H1 (cell line): ENCODE results near the gene JOSD1. TPM values are rescaled to one million over a fixed set of nuclear protein-coding genes. Genes with fewer than 3 reads are reported as not detected.

Experiments
- CTCF ChIA-PET: fragments of 300-600 bp; sonication (Branson Sonifier 250); formaldehyde crosslinking; loops from one replicate; lab custom pipeline; 2021; ENCODE audit not compliant: partially characterized antibody; lab: Charles Lee
- POLR2A ChIA-PET: fragments of 300-600 bp; sonication (Branson Sonifier 250); formaldehyde crosslinking; loops from one replicate; lab custom pipeline; 2021; ENCODE audit warnings: inconsistent platforms; ENCODE audit not compliant: partially characterized antibody; lab: Charles Lee
- DNase-seq, 2 experiments: peaks; one replicate each; pipeline versions ENCODE4 v3.0.0 to v3.0.0-alpha.2; 2010 to 2022; ENCODE audit warnings: low spot score in 2 of 2, low read depth in 1 of 2, mixed read lengths in 1 of 2
- FAIRE-seq: peaks from 2 replicates; lab custom pipeline; 2011; peaks lifted over from hg19 to GRCh38; lab: Jason Lieb, UNC
- H2AFZ ChIP-seq: 2 replicates; pipeline ENCODE4 v1.8.1; 2012; ENCODE audit warnings: low read length, inconsistent platforms
- H2AK5ac ChIP-seq: 2 replicates; pipeline ENCODE4 v1.6.1; 2013; ENCODE audit warnings: low read depth, low read length
- H2BK120ac ChIP-seq: replicated peaks from 2 replicates; pipeline ENCODE3; 2013; ENCODE audit warnings: low read depth, low read length, inconsistent platforms
- H2BK12ac ChIP-seq: 2 replicates; pipeline ENCODE4 v1.6.1; 2013; ENCODE audit warnings: low read depth, low read length
- H2BK15ac ChIP-seq: 2 replicates; pipeline ENCODE4 v1.6.1; 2013; ENCODE audit warnings: low read length
- H2BK20ac ChIP-seq: 2 replicates; pipeline ENCODE4 v1.6.1; 2013; ENCODE audit warnings: low read length
- H2BK5ac ChIP-seq: 2 replicates; pipeline ENCODE4 v1.6.1; 2013; ENCODE audit warnings: low read depth, low read length
- H3K14ac ChIP-seq: 2 replicates; pipeline ENCODE4 v1.6.1; 2013; ENCODE audit warnings: inconsistent platforms; ENCODE audit not compliant: insufficient read length
- H3K18ac ChIP-seq: 2 replicates; pipeline ENCODE4 v1.6.1; 2013; ENCODE audit warnings: low read length; ENCODE audit errors: extremely low read depth
- H3K23ac ChIP-seq: 2 replicates; pipeline ENCODE4 v1.6.1; 2013; ENCODE audit warnings: inconsistent platforms; ENCODE audit not compliant: insufficient read length
- H3K23me2 ChIP-seq: 2 replicates; pipeline ENCODE4 v1.6.1; 2013; ENCODE audit warnings: low read depth, low read length
- H3K27ac ChIP-seq: 2 replicates; pipeline ENCODE4 v1.6.1; 2011; ENCODE audit warnings: low read depth, low read length, inconsistent platforms
- H3K27me3 ChIP-seq, 4 experiments: replicated peaks in 1 of 4; 1 replicate in 1 of 4; 2 replicates in 3 of 4; pipeline versions ENCODE4 v1.6.1 to v1.8.1; 2011 to 2013; ENCODE audit warnings: low read length in 3 of 4, mild to moderate bottlenecking in 3 of 4, inconsistent platforms in 2 of 4, mixed read lengths in 2 of 4, moderate library complexity in 1 of 4; ENCODE audit not compliant: control insufficient read depth in 3 of 4, insufficient read depth in 3 of 4; ENCODE audit errors: extremely low read depth in 1 of 4
- H3K36me3 ChIP-seq, 4 experiments: 2 replicates each; pipeline versions ENCODE4 v1.6.1 to v1.8.1; 2011 to 2013; ENCODE audit warnings: mild to moderate bottlenecking in 4 of 4, low read length in 3 of 4, moderate library complexity in 2 of 4, control low read depth in 1 of 4, inconsistent platforms in 1 of 4; ENCODE audit not compliant: insufficient read depth in 4 of 4, control insufficient read depth in 2 of 4
- H3K4ac ChIP-seq: replicated peaks from 2 replicates; pipeline ENCODE3; 2013; ENCODE audit warnings: low read length, low read depth, mixed read lengths, inconsistent platforms; ENCODE audit not compliant: insufficient read length
- H3K4me1 ChIP-seq, 4 experiments: replicated peaks in 1 of 4; 1 replicate in 1 of 4; 2 replicates in 3 of 4; pipeline versions ENCODE4 v1.6.1 to v1.8.1; 2011 to 2013; ENCODE audit warnings: low read length in 3 of 4, inconsistent platforms in 2 of 4, mixed read lengths in 1 of 4; ENCODE audit not compliant: insufficient read depth in 4 of 4, control insufficient read depth in 3 of 4
- H3K4me2 ChIP-seq, 2 experiments: 2 replicates each; pipeline versions ENCODE4 v1.6.1 to v1.8.1; 2011 to 2013; ENCODE audit warnings: low read depth in 2 of 2, low read length in 2 of 2, control low read depth in 1 of 2, inconsistent platforms in 1 of 2, mild to moderate bottlenecking in 1 of 2; ENCODE audit not compliant: insufficient read depth in 1 of 2
- H3K4me3 ChIP-seq, 4 experiments: fragments of 200-600, 300-600 bp in 1 of 4; sonication (generic), shearing (Covaris generic), sonication (Bioruptor Twin) in 1 of 4; 2 replicates each; pipeline versions ENCODE4 v1.5.1 to v1.8.1; 2011 to 2016; ENCODE audit warnings: low read length in 4 of 4, low read depth in 3 of 4, control low read depth in 2 of 4, inconsistent platforms in 2 of 4, mild to moderate bottlenecking in 2 of 4, mixed read lengths in 1 of 4, moderate library complexity in 1 of 4; ENCODE audit not compliant: insufficient read depth in 2 of 4; ENCODE audit errors: extremely low read depth in 1 of 4
- H3K56ac ChIP-seq: replicated peaks from 2 replicates; pipeline ENCODE3; 2013; ENCODE audit warnings: low read depth, mild to moderate bottlenecking, mixed read lengths, low read length, inconsistent platforms; ENCODE audit not compliant: insufficient read length
- H3K79me1 ChIP-seq: 2 replicates; pipeline ENCODE4 v1.6.1; 2013; ENCODE audit warnings: low read depth, low read length, control low read depth
- H3K79me2 ChIP-seq, 2 experiments: 2 replicates each; pipeline versions ENCODE4 v1.6.1 to v1.8.1; 2012 to 2013; ENCODE audit warnings: low read length in 2 of 2, mild to moderate bottlenecking in 2 of 2, inconsistent platforms in 1 of 2; ENCODE audit not compliant: insufficient read depth in 2 of 2, control insufficient read depth in 1 of 2
- H3K9ac ChIP-seq, 4 experiments: replicated peaks in 1 of 4; 1 replicate in 1 of 4; 2 replicates in 3 of 4; pipeline versions ENCODE4 v1.6.1 to v1.8.1; 2011 to 2013; ENCODE audit warnings: low read depth in 3 of 4, low read length in 3 of 4, control low read depth in 2 of 4, mild to moderate bottlenecking in 2 of 4, moderate library complexity in 2 of 4, inconsistent platforms in 1 of 4; ENCODE audit errors: extremely low read depth in 1 of 4
- H3K9me3 ChIP-seq, 2 experiments: 2 replicates each; pipeline versions ENCODE4 v1.6.1 to v1.8.1; 2012 to 2013; ENCODE audit warnings: mild to moderate bottlenecking in 2 of 2, moderate library complexity in 2 of 2, control low read depth in 1 of 2, inconsistent platforms in 1 of 2, low read depth in 1 of 2, low read length in 1 of 2, mixed read lengths in 1 of 2; ENCODE audit not compliant: insufficient read depth in 2 of 2
- H4K20me1 ChIP-seq, 2 experiments: replicated peaks in 1 of 2; 2 replicates each; pipeline versions ENCODE3 to v1.8.1; 2011 to 2013; ENCODE audit warnings: inconsistent platforms in 2 of 2, low read length in 2 of 2, mild to moderate bottlenecking in 1 of 2; ENCODE audit not compliant: insufficient read depth in 2 of 2, control insufficient read depth in 1 of 2
- H4K5ac ChIP-seq: 2 replicates; pipeline ENCODE4 v1.6.1; 2013; ENCODE audit warnings: low read length, low read depth, mixed read lengths, inconsistent platforms; ENCODE audit not compliant: insufficient read length
- H4K8ac ChIP-seq: 2 replicates; pipeline ENCODE4 v1.8.0; 2013; ENCODE audit warnings: mild to moderate bottlenecking, moderate library complexity, low read length, inconsistent platforms; ENCODE audit not compliant: insufficient read depth; ENCODE audit errors: extremely low read depth
- H4K91ac ChIP-seq: replicated peaks from 2 replicates; pipeline ENCODE3; 2013; ENCODE audit warnings: low read length, mixed read lengths, inconsistent platforms; ENCODE audit not compliant: insufficient read length
- ATF2 ChIP-seq: IDR thresholded peaks from 2 replicates; pipeline ENCODE4 v1.6.1; 2012; ENCODE audit warnings: low read length, inconsistent platforms
- CTBP2 ChIP-seq: IDR thresholded peaks from 2 replicates; pipeline ENCODE4 v1.7.0; 2011; ENCODE audit warnings: borderline replicate concordance, mild to moderate bottlenecking, moderate library complexity, mixed read lengths, low read length; ENCODE audit not compliant: insufficient read depth, insufficient read length
- EGR1 ChIP-seq: IDR thresholded peaks from 2 replicates; pipeline ENCODE4 v1.6.1; 2011; ENCODE audit warnings: low read depth, low read length, borderline replicate concordance
- GTF2F1 ChIP-seq: IDR thresholded peaks from 2 replicates; pipeline ENCODE4 v1.6.1; 2012; ENCODE audit warnings: low read depth, low read length, improper control_type of control experiment, borderline replicate concordance
- JUND ChIP-seq: IDR thresholded peaks from 2 replicates; pipeline ENCODE4 v1.6.1; 2011; ENCODE audit warnings: mild to moderate bottlenecking, improper control_type of control experiment, low read length
- KDM1A ChIP-seq: fragments of 200-600, 300-600 bp; sonication (generic); IDR thresholded peaks from 2 replicates; pipeline ENCODE4 v1.7.1; 2016; ENCODE audit warnings: mild to moderate bottlenecking, low read length, borderline replicate concordance
- RNF2 ChIP-seq: fragments of 200-900, 300-1000 bp; sonication (generic); IDR thresholded peaks from 2 replicates; pipeline ENCODE4 v1.7.1; 2016; ENCODE audit warnings: borderline replicate concordance, low read depth, mild to moderate bottlenecking, antibody characterized with exemption, low read length; ENCODE audit not compliant: poor library complexity, severe bottlenecking; ENCODE audit errors: missing control alignments
- SRF ChIP-seq: IDR thresholded peaks from 2 replicates; pipeline ENCODE4 v1.6.1; 2011; ENCODE audit warnings: mild to moderate bottlenecking, low read depth, low read length, moderate library complexity
- TBP ChIP-seq: IDR thresholded peaks from 2 replicates; pipeline ENCODE4 v1.6.1; 2011; ENCODE audit warnings: low read depth, low read length, improper control_type of control experiment
- USF2 ChIP-seq: IDR thresholded peaks from 2 replicates; pipeline ENCODE4 v1.6.1; 2011; ENCODE audit warnings: low read length, improper control_type of control experiment
- WGBS, 2 experiments: shearing (Covaris generic) in 1 of 2; methylation state at CpG; one replicate each; pipeline versions ENCODE4 v1.1.6 to v1.1.7; 2013 to 2015; ENCODE audit warnings: low lambda C conversion rate in 2 of 2, mixed read lengths in 2 of 2, inconsistent platforms in 1 of 2, low coverage in 1 of 2, missing lambda C conversion rate in 1 of 2; ENCODE audit not compliant: insufficient replicate concordance in 2 of 2, insufficient coverage in 1 of 2, insufficient read length in 1 of 2; ENCODE audit errors: extremely low coverage in 1 of 2, missing lambda C conversion rate in 1 of 2; 5-methylcytosine and 5-hydroxymethylcytosine counted together
- polyA plus RNA-seq, 7 experiments: library from polyadenylated mRNA; depleted of rRNA in 3 of 7; stranded (reverse) in 5 of 7; unstranded in 2 of 7; fragments of >200 nt in 5 of 7; fragments of 200-250 nt in 2 of 7; gene quantifications; 1 replicate in 5 of 7; 2 replicates in 1 of 7; 4 replicates in 1 of 7; pipeline versions ENCODE4 v1.2.1 to v1.2.3, GENCODE V29; 2011 to 2013; ENCODE audit warnings: missing spikeins in 2 of 7, mixed read lengths in 2 of 7
- total RNA-seq: library from RNA; stranded (reverse); fragmentation: NEBNext Ultra II Directional; extraction: Animal tissue kit (Norgen Biotek cat#: 25700); gene quantifications from 2 replicates; pipeline ENCODE4 v1.2.1, GENCODE V29; 2021

The JOSD1 gene
- total and polyA plus RNA-seq, 2 of the 8 experiments (the other 6 are each of a cell fraction or from before 2014, with no cell fraction given): 18.4 to 20.2 TPM

GRCh38 chr22:38707346-38707745 lies 6.6 kb upstream of the JOSD1 start:
- Histone ChIP-seq H2AFZ (no peak overlapping the region), H4K91ac (no peak overlapping the region), H3K14ac (no peak overlapping the region), H4K5ac (no peak overlapping the region), H4K8ac (no peak overlapping the region), H3K56ac (no peak overlapping the region), H3K23me2 (peaks cover 7% of the 10 kb centered on the region), H3K4ac (no peak overlapping the region), H3K79me2 (peaks cover 26 to 62% of the 10 kb centered on the region in 2 experiments), H2BK15ac (no peak overlapping the region), H2BK12ac (no peak overlapping the region), H3K4me1 (peaks cover 11 to 17% (median 13%) of the 10 kb centered on the region in 4 experiments; a peak in 6 of 7 replicates), H4K20me1 (peaks cover 19% of the 10 kb centered on the region in 2 experiments), H2BK120ac (no peak overlapping the region), H3K9ac (peak overlapping the region in 1 of 4 experiments; percentile 44; a peak in 1 of 7 replicates), H2AK5ac (no peak overlapping the region), H3K27ac (no peak overlapping the region), H3K4me2 (peak overlapping the region; percentile 82 to 88), H2BK5ac (no peak overlapping the region), H3K27me3 (no peaks in the 10 kb centered on the region), H3K9me3 (no peaks in the 10 kb centered on the region), H2BK20ac (no peak overlapping the region), H3K36me3 (peaks cover 0 to 14% (median 6%) of the 10 kb centered on the region in 4 experiments; a peak in 4 of 8 replicates), H3K79me1 (peaks cover 4% of the 10 kb centered on the region; the same call in 1 of the 2 replicates), H3K18ac (no peak overlapping the region), H3K23ac (no peak overlapping the region), H3K4me3 (peak overlapping the region; percentile 82 to 95 (median 90); a peak in 5 of 8 replicates)
- ChIA-PET CTCF (interaction anchor here (0.6 to 3.3 kb wide), 5 partner anchors 15 to 221 kb away, joined by 3 to 19 read pairs (median 3); partner anchors contain the start of gene TOMM22), POLR2A (interaction anchor here (0.8 to 5.6 kb wide), 5 partner anchors 9 to 26 kb away, joined by 3 to 39 read pairs (median 7); partner anchors contain the start of gene TOMM22)
- WGBS, 2 experiments: 88% methylated on average over 2 of the region's 2 CpGs; no CpG with 5 or more reads in 1 of the 2 experiments
- no peak for FAIRE-seq
- DNase-seq: no peak
- TF ChIP-seq EGR1 (no peak), KDM1A (no peak), GTF2F1 (no peak), USF2 (no peak), SRF (no peak), ATF2 (no peak), TBP (no peak), CTBP2 (no peak), RNF2 (no peak), JUND (no peak)
